ENCODE results near the gene NUBP2. TPM values are rescaled to one million over a fixed set of nuclear protein-coding genes. Genes with fewer than 3 reads are reported as not detected.

NUBP2 gene
- total and polyA plus RNA-seq, 2 experiments from 2014 or later = 79.4 to 175 TPM

GRCh38 chr16:1787056-1787321 is 4.2 kb downstream of the NUBP2 start:
- peaks cover 9% of the 10 kb centered on the region; the same call in 2 of the 3 replicates for H3K36me3 Mint-ChIP-seq (ENCODE audit: low read depth)
- TF ChIP-seq EZH2phosphoT487 (IDR thresholded peaks at IDR 0.05; ENCODE audit: unreplicated experiment) = no peak
- TF ChIP-seq CREB1 (CRISPR knock-in tag; IDR thresholded peaks at IDR 0.05; ENCODE audit: low read depth) = no peak
- no peak for TF ChIP-seq ZNF114 (CRISPR knock-in tag; IDR thresholded peaks at IDR 0.05)
- TF ChIP-seq EZH2 (IDR thresholded peaks at IDR 0.05; ENCODE audit: low read depth, unreplicated experiment) = no peak
- TF ChIP-seq NANOG (IDR thresholded peaks at IDR 0.05; ENCODE audit: borderline replicate concordance) = no peak
- no peak for TF ChIP-seq JUNB (IDR thresholded peaks at IDR 0.05; ENCODE audit: unreplicated experiment)
- TF ChIP-seq ETS1 (IDR thresholded peaks at IDR 0.05) = no peak
- no peak for TF ChIP-seq STAT1 (IDR thresholded peaks at IDR 0.05; ENCODE audit: unreplicated experiment)
- H4K20me1 ChIP-seq (replicated peaks; ENCODE audit: insufficient read depth) = peaks cover 14% of the 10 kb centered on the region
- no peak overlapping the region for H3K4me3 Mint-ChIP-seq
- no peak overlapping the region for H3K27ac Mint-ChIP-seq
- peaks cover 15% of the 10 kb centered on the region for H3K27me3 Mint-ChIP-seq (ENCODE audit: insufficient read depth, low read depth, poor library complexity)
- H3K4me1 Mint-ChIP-seq = no peaks in the 10 kb centered on the region
- peaks cover 2% of the 10 kb centered on the region; the same call in 1 of the 3 replicates for H3K9me3 Mint-ChIP-seq
- no peak overlapping the region for H3K27ac ChIP-seq (ENCODE audit: low read depth)
- H3K9me2 ChIP-seq (ENCODE audit: insufficient read depth) = no peaks in the 10 kb centered on the region
- DNase-seq (ENCODE audit: low spot score) (no peak), ATAC-seq (no peak)
- no peaks in the 10 kb centered on the region for H3F3A ChIP-seq (replicated peaks; ENCODE audit: low read depth)
- no peak overlapping the region for H3K4me3 ChIP-seq
- H3K4me2 ChIP-seq = no peak overlapping the region
- H3K27me3 ChIP-seq (ENCODE audit: insufficient read depth) = no peaks in the 10 kb centered on the region
- no peaks in the 10 kb centered on the region for H3K4me1 ChIP-seq (ENCODE audit: insufficient read depth)
- no peaks in the 10 kb centered on the region for H3K36me3 ChIP-seq (ENCODE audit: insufficient read depth)
- peaks cover 35% of the 10 kb centered on the region for H3K79me2 ChIP-seq (replicated peaks; ENCODE audit: insufficient read depth)
- H2AFZ ChIP-seq = no peak overlapping the region

GRCh38 chr16:1787322-1788094 is 4.7 kb downstream of the NUBP2 start:
- no peak overlapping the region for H3K4me2 ChIP-seq

GRCh38 chr16:1788095-1788707 is 5.4 kb downstream of the NUBP2 start:
- H3K27me3 ChIP-seq (ENCODE audit: insufficient read depth) = no peaks in the 10 kb centered on the region
- no peak overlapping the region for H3K4me3 Mint-ChIP-seq

More at GRCh38 chr16:1787322-1788094, 4.7 kb downstream of the NUBP2 start:
- H3K27ac ChIP-seq (ENCODE audit: low read depth) = no peak overlapping the region
- Mint-ChIP-seq H3K9me3 (peaks cover 2% of the 10 kb centered on the region; the same call in 1 of the 3 replicates), H3K4me3 (no peak overlapping the region), H3K27me3 (ENCODE audit: insufficient read depth, low read depth, poor library complexity) (peaks cover 13% of the 10 kb centered on the region), H3K4me1 (no peaks in the 10 kb centered on the region), H3K36me3 (ENCODE audit: low read depth) (peaks cover 9% of the 10 kb centered on the region; the same call in 2 of the 3 replicates), H3K27ac (no peak overlapping the region)
- no peaks in the 10 kb centered on the region for H3F3A ChIP-seq (replicated peaks; ENCODE audit: low read depth)
- no peaks in the 10 kb centered on the region for H3K27me3 ChIP-seq (ENCODE audit: insufficient read depth)
- no peak overlapping the region for H3K4me3 ChIP-seq
- no peaks in the 10 kb centered on the region for H3K9me2 ChIP-seq (ENCODE audit: insufficient read depth)
- H3K36me3 ChIP-seq (ENCODE audit: insufficient read depth) = no peaks in the 10 kb centered on the region
- no peak overlapping the region for H2AFZ ChIP-seq
- ATAC-seq = no peak
- no peaks in the 10 kb centered on the region for H3K4me1 ChIP-seq (ENCODE audit: insufficient read depth)
- no peak for DNase-seq (ENCODE audit: low spot score)
- no peak for TF ChIP-seq POLR2AphosphoS5 (IDR thresholded peaks at IDR 0.05; ENCODE audit: low read depth)
- peaks cover 35% of the 10 kb centered on the region for H3K79me2 ChIP-seq (replicated peaks; ENCODE audit: insufficient read depth)
- H4K20me1 ChIP-seq (replicated peaks; ENCODE audit: insufficient read depth) = peaks cover 14% of the 10 kb centered on the region

More at GRCh38 chr16:1788095-1788707, 5.4 kb downstream of the NUBP2 start:
- no peaks in the 10 kb centered on the region for H3K36me3 ChIP-seq (ENCODE audit: insufficient read depth)
- peaks cover 9% of the 10 kb centered on the region for H3K27me3 Mint-ChIP-seq (ENCODE audit: insufficient read depth, low read depth, poor library complexity)
- peaks cover 34% of the 10 kb centered on the region for H3K79me2 ChIP-seq (replicated peaks; ENCODE audit: insufficient read depth)
- no peak overlapping the region for H3K4me2 ChIP-seq
- no peaks in the 10 kb centered on the region for H3F3A ChIP-seq (replicated peaks; ENCODE audit: low read depth)
- H3K9me3 Mint-ChIP-seq = peaks cover 2% of the 10 kb centered on the region; the same call in 1 of the 3 replicates
- H3K4me1 ChIP-seq (ENCODE audit: insufficient read depth) = no peaks in the 10 kb centered on the region
- H3K27ac ChIP-seq (ENCODE audit: low read depth) = no peak overlapping the region
- H4K20me1 ChIP-seq (replicated peaks; ENCODE audit: insufficient read depth) = peaks cover 14% of the 10 kb centered on the region
- no peaks in the 10 kb centered on the region for H3K9me2 ChIP-seq (ENCODE audit: insufficient read depth)
- H2AFZ ChIP-seq = no peak overlapping the region
- no peak overlapping the region for H3K4me3 ChIP-seq
- TF ChIP-seq STAT1 (IDR thresholded peaks at IDR 0.05; ENCODE audit: unreplicated experiment) (no peak), ZNF114 (CRISPR knock-in tag; IDR thresholded peaks at IDR 0.05) (no peak), POLR2AphosphoS5 (IDR thresholded peaks at IDR 0.05; ENCODE audit: low read depth) (no peak), ETS1 (IDR thresholded peaks at IDR 0.05) (no peak)
- DNase-seq (ENCODE audit: low spot score) (no peak), ATAC-seq (no peak)
- H3K4me1 Mint-ChIP-seq = no peaks in the 10 kb centered on the region
- H3K27ac Mint-ChIP-seq = no peak overlapping the region
- H3K36me3 Mint-ChIP-seq (ENCODE audit: low read depth) = peaks cover 8% of the 10 kb centered on the region; the same call in 2 of the 3 replicates
